Trophoblast cell (in vitro differentiated cells and primary cell): ENCODE measurements around the gene CLTC.

Experiments used
- DNase-seq, 2 donors: peaks; one replicate each; pipeline ENCODE4 v3.0.0-alpha.2; 2016
- H2AFZ ChIP-seq: 2 replicates; pipeline ENCODE4 v1.6.1; 2013; ENCODE audit warnings: low read length, moderate library complexity, mild to moderate bottlenecking; ENCODE audit not compliant: insufficient read depth, poor library complexity
- H2AK5ac ChIP-seq: 2 replicates; pipeline ENCODE4 v1.6.1; 2013; ENCODE audit warnings: mild to moderate bottlenecking, low read length
- H2BK120ac ChIP-seq: 2 replicates; pipeline ENCODE4 v1.6.1; 2013; ENCODE audit warnings: low read length, mild to moderate bottlenecking, moderate library complexity; ENCODE audit not compliant: insufficient read depth, poor library complexity
- H2BK12ac ChIP-seq: 2 replicates; pipeline ENCODE4 v1.6.1; 2013; ENCODE audit warnings: mild to moderate bottlenecking, low read length, moderate library complexity
- H2BK5ac ChIP-seq: 2 replicates; pipeline ENCODE4 v1.6.1; 2013; ENCODE audit warnings: low read length, low read depth, moderate library complexity, mild to moderate bottlenecking; ENCODE audit not compliant: poor library complexity
- H3K14ac ChIP-seq: 2 replicates; pipeline ENCODE4 v1.6.1; 2013; ENCODE audit warnings: mild to moderate bottlenecking, low read length
- H3K18ac ChIP-seq: 2 replicates; pipeline ENCODE4 v1.6.1; 2013; ENCODE audit warnings: mild to moderate bottlenecking, low read length
- H3K23ac ChIP-seq: 2 replicates; pipeline ENCODE4 v1.6.1; 2013; ENCODE audit warnings: low read length
- H3K27ac ChIP-seq: 2 replicates; pipeline ENCODE4 v1.5.1; 2013; ENCODE audit warnings: low read depth, mild to moderate bottlenecking, inconsistent platforms, low read length, moderate library complexity
- H3K27me3 ChIP-seq: 2 replicates; pipeline ENCODE4 v1.6.1; 2013; ENCODE audit warnings: inconsistent platforms, mild to moderate bottlenecking, low read length, moderate library complexity; ENCODE audit not compliant: insufficient read depth
- H3K36me3 ChIP-seq, 2 experiments: 1 replicate in 1 of 2; 2 replicates in 1 of 2; pipeline ENCODE4 v1.6.1; 2013; ENCODE audit warnings: low read length in 2 of 2, mild to moderate bottlenecking in 2 of 2, moderate library complexity in 1 of 2; ENCODE audit not compliant: insufficient read depth in 2 of 2, control insufficient read depth in 1 of 2
- H3K4ac ChIP-seq: 2 replicates; pipeline ENCODE4 v1.6.1; 2013; ENCODE audit warnings: low read depth, mild to moderate bottlenecking, low read length, moderate library complexity
- H3K4me1 ChIP-seq, 2 experiments: 1 replicate in 1 of 2; 2 replicates in 1 of 2; pipeline ENCODE4 v1.6.1; 2013; ENCODE audit warnings: low read length in 2 of 2, mild to moderate bottlenecking in 2 of 2, moderate library complexity in 1 of 2; ENCODE audit not compliant: insufficient read depth in 2 of 2, control insufficient read depth in 1 of 2
- H3K4me2 ChIP-seq: 2 replicates; pipeline ENCODE4 v1.6.1; 2013; ENCODE audit warnings: inconsistent platforms, mild to moderate bottlenecking, low read length, moderate library complexity
- H3K4me3 ChIP-seq: 2 replicates; pipeline ENCODE4 v1.5.1; 2013; ENCODE audit warnings: mild to moderate bottlenecking, low read depth, low read length, inconsistent platforms
- H3K79me1 ChIP-seq: one replicate; pipeline ENCODE4 v1.6.1; 2013; ENCODE audit warnings: low read length
- H3K79me2 ChIP-seq: 2 replicates; pipeline ENCODE4 v1.6.1; 2013; ENCODE audit warnings: low read length, mild to moderate bottlenecking; ENCODE audit not compliant: control insufficient read depth, insufficient read depth, poor library complexity
- H3K9ac ChIP-seq: 2 replicates; pipeline ENCODE4 v1.6.1; 2013; ENCODE audit warnings: mild to moderate bottlenecking, low read length
- H3K9me3 ChIP-seq: 2 replicates; pipeline ENCODE4 v1.6.1; 2013; ENCODE audit warnings: low read depth, mild to moderate bottlenecking, control low read depth, inconsistent platforms, low read length; ENCODE audit not compliant: insufficient read depth
- H4K12ac ChIP-seq: 2 replicates; pipeline ENCODE4 v1.6.1; 2013; ENCODE audit warnings: low read depth, mild to moderate bottlenecking, low read length, moderate library complexity
- H4K8ac ChIP-seq: 2 replicates; pipeline ENCODE4 v1.6.1; 2013; ENCODE audit warnings: low read depth, mild to moderate bottlenecking, low read length, moderate library complexity
- H4K91ac ChIP-seq: one replicate; pipeline ENCODE4 v1.6.1; 2013; ENCODE audit warnings: low read depth, mild to moderate bottlenecking, low read length, moderate library complexity
- WGBS: extraction: QIAGEN DNeasy Blood & Tissue Kit; methylation state at CpG from one replicate; pipeline ENCODE4 v1.1.7; 2013; ENCODE audit warnings: missing lambda C conversion rate; ENCODE audit not compliant: insufficient read length, insufficient coverage; ENCODE audit errors: extremely low coverage; 5-methylcytosine and 5-hydroxymethylcytosine counted together

Gene CLTC

GRCh38 chr17:59699786-59700185 is 80.1 kb downstream of the CLTC start:
- Histone ChIP-seq H4K91ac (no peak overlapping the region), H3K4ac (no peak overlapping the region), H3K18ac (no peak overlapping the region), H3K36me3 (peaks cover 10 to 39% of the 10 kb centered on the region in 2 experiments), H4K8ac (no peak overlapping the region), H2BK120ac (no peak overlapping the region), H3K79me2 (peaks cover 7% of the 10 kb centered on the region), H3K9me3 (no peaks in the 10 kb centered on the region), H3K27me3 (no peaks in the 10 kb centered on the region), H3K4me3 (no peak overlapping the region), H3K14ac (no peak overlapping the region), H3K27ac (no peak overlapping the region), H2AFZ (no peak overlapping the region), H4K12ac (no peak overlapping the region), H3K9ac (no peak overlapping the region), H3K4me1 (no peaks in the 10 kb centered on the region), H3K79me1 (no peaks in the 10 kb centered on the region), H3K23ac (no peak overlapping the region), H2BK12ac (no peak overlapping the region), H2BK5ac (no peak overlapping the region), H2AK5ac (no peak overlapping the region), H3K4me2 (no peak overlapping the region)
- no peak for DNase-seq
- no CpG with 5 or more reads among the region's 6 CpGs for WGBS

DNA sequence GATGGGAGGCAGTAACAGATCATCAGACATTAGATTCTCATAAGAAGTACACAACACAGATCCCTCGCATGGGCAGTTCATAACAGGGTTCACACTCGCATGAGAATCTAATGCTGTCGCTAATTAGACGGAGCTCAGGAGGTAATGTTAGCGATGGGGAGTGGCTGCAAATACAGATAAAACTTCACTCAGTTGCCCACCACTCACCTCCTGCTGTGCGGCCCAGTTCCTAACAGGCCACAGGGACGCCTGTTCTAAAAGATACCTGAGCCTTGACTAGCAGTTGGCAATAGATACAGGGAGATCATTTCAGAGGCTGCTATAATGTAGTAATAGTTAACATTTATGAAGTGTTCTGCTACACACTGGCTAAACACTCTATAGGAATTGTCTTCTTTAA is 82.6 kb downstream of the CLTC start:
- Histone ChIP-seq H2BK5ac (no peak overlapping the region), H3K79me1 (peaks cover 6% of the 10 kb centered on the region), H3K9me3 (no peaks in the 10 kb centered on the region), H3K79me2 (peaks cover 20% of the 10 kb centered on the region), H3K4me2 (no peak overlapping the region), H4K91ac (no peak overlapping the region), H3K27me3 (no peaks in the 10 kb centered on the region), H2AFZ (no peak overlapping the region), H3K14ac (no peak overlapping the region), H2BK120ac (no peak overlapping the region), H3K18ac (no peak overlapping the region), H4K8ac (no peak overlapping the region), H3K36me3 (peaks cover 6 to 23% of the 10 kb centered on the region in 2 experiments), H3K27ac (no peak overlapping the region), H2BK12ac (no peak overlapping the region), H4K12ac (no peak overlapping the region), H3K4me1 (peaks cover 2% of the 10 kb centered on the region in 2 experiments), H3K9ac (no peak overlapping the region), H3K23ac (no peak overlapping the region), H2AK5ac (no peak overlapping the region), H3K4ac (peak overlapping the region; percentile 1), H3K4me3 (no peak overlapping the region)
- DNase-seq = no peak
- WGBS = no CpG with 5 or more reads among the region's 7 CpGs

DNA sequence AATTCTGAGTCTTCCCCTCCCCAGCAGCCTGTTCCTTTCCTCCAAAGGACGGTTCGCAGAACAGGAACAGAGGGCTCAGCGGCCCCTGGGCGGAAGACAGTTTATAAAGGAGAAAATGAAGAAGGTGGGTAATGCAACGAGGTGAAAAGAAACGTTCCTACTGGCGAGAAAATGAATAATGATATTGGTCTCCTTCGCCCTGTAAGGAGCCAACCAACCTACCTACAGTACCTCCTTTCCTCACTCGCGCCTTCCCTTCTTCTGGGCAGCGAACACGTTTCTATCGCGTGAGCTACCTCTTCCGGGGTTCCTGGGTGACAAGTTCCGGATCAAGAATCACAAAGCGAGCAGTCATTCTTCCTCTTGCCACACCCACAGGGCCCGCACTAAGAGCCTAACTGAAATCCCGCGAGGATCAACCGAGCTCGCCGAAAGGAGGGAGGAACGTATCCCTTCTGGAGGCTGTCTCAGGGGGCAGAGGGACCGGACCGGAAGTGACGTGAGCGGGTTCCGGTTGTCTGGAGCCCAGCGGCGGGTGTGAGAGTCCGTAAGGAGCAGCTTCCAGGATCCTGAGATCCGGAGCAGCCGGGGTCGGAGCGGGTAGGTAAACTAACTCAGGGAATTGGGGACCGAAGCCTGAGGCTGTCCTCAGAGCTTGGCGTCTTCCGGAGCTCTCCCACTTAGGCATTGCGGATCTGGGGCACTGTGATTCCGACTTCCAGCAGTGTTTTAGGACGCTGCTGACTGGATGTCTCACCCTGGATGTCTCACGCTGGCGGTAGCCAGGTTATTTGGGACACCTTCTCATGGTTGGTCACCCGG is 87.7 kb downstream of the CLTC start, which contains the start of the genes PTRH2 and VMP1:
PTRH2 (minus strand) TSS at position 282 of the 822 bp plus-strand sequence. CDS start 9,452 bp downstream, outside the sequence.
VMP1 (plus strand) TSS at position 506 of the 822 bp plus-strand sequence. CDS start 23,793 bp downstream, outside the sequence.
- Histone ChIP-seq H3K9me3 (no peaks in the 10 kb centered on the region), H3K18ac (peak within 1 kb of the TSS; percentile 72), H3K4me2 (peak within 1 kb of the TSS; percentile 85)

GRCh38 chr17:59707971-59708430 is 88.3 kb downstream of the CLTC start:
- Histone ChIP-seq H3K9me3 (no peaks in the 10 kb centered on the region), H3K18ac (peak overlapping the region; percentile 40), H2AK5ac (peak overlapping the region; percentile 50), H3K9ac (peak overlapping the region; percentile 68), H3K23ac (no peak overlapping the region), H3K79me1 (peaks cover 8% of the 10 kb centered on the region), H3K79me2 (peaks cover 29% of the 10 kb centered on the region), H3K36me3 (no peaks in the 10 kb centered on the region), H3K27ac (peak overlapping the region; percentile 77), H2BK5ac (peak overlapping the region; percentile 11), H3K4me1 (peaks cover 2% of the 10 kb centered on the region in 2 experiments), H4K12ac (peak overlapping the region; percentile 25), H3K27me3 (no peaks in the 10 kb centered on the region), H4K91ac (peak overlapping the region; percentile 49), H2BK120ac (peak overlapping the region; percentile 8), H4K8ac (peak overlapping the region; percentile 77), H3K14ac (peak overlapping the region; percentile 77), H2BK12ac (peak overlapping the region; percentile 4), H3K4me2 (peak overlapping the region; percentile 85), H3K4me3 (peak overlapping the region; percentile 77), H3K4ac (peak overlapping the region; percentile 10), H2AFZ (peak overlapping the region; percentile 47)
- no peak for DNase-seq
- no CpG with 5 or more reads among the region's 15 CpGs for WGBS

More for the DNA sequence above, 87.7 kb downstream of the CLTC start, which contains the start of the genes PTRH2 and VMP1:
- peak within 1 kb of the TSS; percentile 77 for H3K9ac ChIP-seq
- peak within 1 kb of the TSS; percentile 92 for H4K8ac ChIP-seq
- no CpG with 5 or more reads among the region's 45 CpGs for WGBS
- peak within 1 kb of the TSS; percentile 81 for H3K4ac ChIP-seq
- H3K14ac ChIP-seq = peak within 1 kb of the TSS; percentile 85
- no peaks in the 10 kb centered on the region for H3K27me3 ChIP-seq
- H3K79me2 ChIP-seq = peaks cover 31% of the 10 kb centered on the region
- peak within 1 kb of the TSS; percentile 77 for H2AK5ac ChIP-seq
- peak within 1 kb of the TSS; percentile 38 for H2BK12ac ChIP-seq
- peak within 1 kb of the TSS; percentile 83 for H4K12ac ChIP-seq
- no peak within 1 kb of the TSS for H3K23ac ChIP-seq
- DNase-seq = peak; percentile 100
- H3K4me1 ChIP-seq = peaks cover 2% of the 10 kb centered on the region in 2 experiments
- peak within 1 kb of the TSS; percentile 8 for H2BK120ac ChIP-seq
- peak within 1 kb of the TSS; percentile 77 for H3K4me3 ChIP-seq
- H4K91ac ChIP-seq = peak within 1 kb of the TSS; percentile 94
- H3K36me3 ChIP-seq = peaks cover under 1% of the 10 kb centered on the region in 2 experiments
- H2BK5ac ChIP-seq = peak within 1 kb of the TSS; percentile 91
- peak within 1 kb of the TSS; percentile 77 for H3K27ac ChIP-seq
- H3K79me1 ChIP-seq = peaks cover 8% of the 10 kb centered on the region
- H2AFZ ChIP-seq = peak within 1 kb of the TSS; percentile 83
